ENCODE results near the gene LRP1B. TPM values are rescaled to one million over a fixed set of nuclear protein-coding genes. Genes with fewer than 3 reads are reported as not detected.
"Not testable (repeated sequence)": the region's sequence is repeated elsewhere in the genome, so short reads cannot be mapped to it uniquely, and the experiment has no call there.

The LRP1B gene
- total RNA-seq, 1 donor from 2014 or later, result 0.20 TPM

DNA sequence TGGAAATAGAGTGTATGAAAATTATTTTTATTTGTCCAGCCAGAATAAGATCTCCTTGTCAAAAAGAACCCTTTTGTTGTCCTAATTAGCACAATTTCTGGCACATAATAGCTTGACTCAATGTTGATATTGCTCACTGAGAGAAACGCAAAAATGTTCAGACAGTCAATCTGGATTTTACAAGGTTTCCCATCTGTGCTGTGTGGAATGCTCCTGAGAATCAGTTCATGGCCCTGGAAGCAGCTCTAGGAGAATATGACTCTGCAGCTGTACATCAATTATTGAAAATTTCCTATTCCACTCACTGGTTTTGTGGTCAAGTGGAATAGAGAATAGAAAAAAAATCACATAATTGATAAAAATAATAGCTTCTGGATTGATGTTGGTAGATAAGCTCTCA, 1767.7 kb downstream of the LRP1B start:
- DNase-seq (ENCODE audit: low read depth, low spot score), result no peak

DNA sequence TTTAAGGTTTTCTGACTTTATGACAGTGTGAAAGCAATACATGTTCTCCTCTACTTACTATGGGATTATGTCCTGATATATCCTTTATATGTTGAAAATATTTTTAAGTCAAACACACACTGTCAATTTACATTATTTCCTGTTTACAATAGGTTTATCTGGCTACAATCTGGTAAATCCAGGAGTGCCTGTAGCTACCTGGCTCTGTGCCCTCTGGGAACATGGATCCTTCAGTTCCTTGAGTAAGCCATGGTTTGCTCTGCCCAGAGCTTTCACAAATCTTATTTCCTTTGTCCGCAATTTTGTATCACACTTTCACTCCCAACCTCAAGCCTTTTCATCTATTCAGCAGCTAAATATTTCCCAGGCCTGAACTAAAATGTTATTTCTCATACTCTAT, 1768.5 kb downstream of the LRP1B start:
- no peak for DNase-seq (ENCODE audit: low read depth, low spot score)

DNA sequence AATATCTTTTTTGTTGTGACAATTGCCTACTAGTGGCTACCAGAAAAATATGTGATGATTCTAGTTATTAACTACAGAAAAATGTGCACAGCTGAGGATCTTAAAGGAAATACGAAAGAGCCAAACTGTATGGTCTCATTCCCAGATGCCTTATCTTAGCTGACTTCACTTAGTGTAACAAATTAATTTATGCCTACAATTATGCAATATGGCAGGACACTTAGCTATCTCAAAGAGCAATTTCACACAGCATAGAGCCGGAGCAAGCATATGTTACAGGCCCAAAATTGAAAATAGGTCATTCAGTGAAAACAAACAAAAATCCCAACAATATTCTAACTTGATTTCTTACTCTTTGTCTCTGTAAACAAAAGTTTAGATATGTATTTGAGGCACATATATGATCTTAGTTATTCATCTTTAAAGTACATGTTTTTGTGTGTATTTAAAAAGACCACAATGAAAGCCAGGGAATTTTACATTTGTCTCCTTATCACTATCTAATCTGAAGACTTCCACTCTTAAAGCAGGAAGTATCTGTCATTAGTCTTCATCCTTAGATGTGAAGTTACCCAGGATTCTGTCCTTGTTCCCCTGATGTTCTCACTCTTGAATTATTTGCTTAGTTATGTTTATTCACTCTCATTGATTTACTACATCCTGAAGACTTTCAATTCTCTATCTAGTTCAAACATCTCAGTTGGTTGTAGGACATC, 1771.6 kb downstream of the LRP1B start:
- no peak for DNase-seq (ENCODE audit: low read depth, low spot score)

DNA sequence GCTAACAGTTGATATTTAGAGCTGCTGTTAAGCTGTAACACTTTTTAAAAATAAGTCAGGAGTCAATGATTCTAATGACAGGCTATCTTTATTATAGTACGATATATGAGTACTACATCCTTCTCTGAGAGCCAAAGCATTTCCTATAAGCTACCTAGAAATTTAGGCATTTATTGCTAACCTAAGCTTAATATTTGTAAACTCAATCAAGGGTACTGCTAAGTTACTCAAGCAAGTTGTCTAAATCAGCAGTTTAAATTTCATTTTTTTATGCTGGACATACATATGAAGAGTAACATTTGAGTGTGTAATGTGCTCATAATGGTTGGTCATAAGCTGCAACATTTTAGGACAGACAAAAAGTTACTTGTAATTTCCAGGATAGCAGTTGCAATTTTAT, 1774.1 kb downstream of the LRP1B start:
- no peak for DNase-seq (ENCODE audit: low read depth, low spot score)

DNA sequence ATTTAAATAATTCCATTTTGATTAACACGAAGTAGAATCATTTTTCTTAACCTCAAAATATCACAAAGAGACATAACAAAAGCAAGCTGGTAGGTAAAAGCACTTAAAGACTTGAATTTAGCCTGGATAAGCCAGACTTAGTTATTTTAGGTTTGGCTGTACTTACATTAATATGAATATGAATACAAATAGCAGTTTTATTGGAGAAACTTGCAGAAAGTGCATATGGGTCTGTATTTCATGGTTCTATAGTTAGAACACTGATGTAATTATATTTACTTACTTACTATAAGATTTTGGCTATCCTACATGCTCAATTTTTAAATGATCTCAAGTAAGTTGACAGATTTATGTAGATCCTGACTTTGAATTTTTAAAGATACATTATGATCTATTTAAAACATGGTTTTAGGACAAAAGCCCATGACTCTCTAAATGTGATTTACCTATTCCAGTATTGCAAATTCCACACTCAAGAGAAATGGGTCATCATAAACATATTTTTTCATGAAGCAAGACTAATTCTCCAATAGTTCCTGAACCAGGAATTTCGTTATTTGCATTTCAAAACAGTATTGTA, 1775.2 kb downstream of the LRP1B start:
- no peak for DNase-seq (ENCODE audit: low read depth, low spot score)

DNA sequence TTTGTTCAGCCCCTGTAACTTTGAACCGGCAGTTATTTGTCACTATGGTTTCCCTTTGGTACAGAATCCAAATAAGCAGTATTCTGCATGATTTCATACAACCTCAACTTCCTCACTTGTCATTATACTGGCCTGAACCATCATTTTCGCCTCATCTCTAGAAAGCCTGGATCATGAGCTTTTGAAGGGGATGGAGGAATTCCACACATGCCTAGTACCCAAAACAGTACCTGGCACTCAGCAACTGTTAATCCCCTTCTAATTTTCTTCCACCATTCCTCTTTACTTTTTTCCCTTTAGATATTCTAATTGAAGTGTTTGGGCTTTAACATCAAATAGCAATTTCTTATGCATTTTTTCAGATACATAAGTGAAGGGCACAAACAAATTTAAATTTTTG, 1776.3 kb downstream of the LRP1B start:
- no peak for DNase-seq (ENCODE audit: low read depth, low spot score)

DNA sequence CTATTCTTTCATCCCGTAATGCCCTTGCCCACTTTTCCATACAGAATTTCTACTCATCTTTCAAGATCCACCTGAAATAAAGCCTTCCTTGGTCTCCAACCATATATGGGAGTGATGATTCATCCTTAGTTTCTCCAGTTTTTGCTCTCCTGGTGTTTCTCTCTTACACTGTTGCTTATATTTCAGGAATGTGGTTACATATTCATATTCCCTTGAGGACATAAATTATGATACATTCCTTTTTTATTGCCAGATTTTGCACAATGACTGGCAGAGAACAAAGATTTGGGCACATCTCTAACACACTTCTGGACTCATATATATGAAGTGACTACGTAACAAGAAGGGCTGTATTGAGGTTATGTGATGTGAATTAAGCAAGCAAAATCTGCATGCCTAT, 1777.3 kb downstream of the LRP1B start:
- DNase-seq (ENCODE audit: low read depth, low spot score), result no peak

DNA sequence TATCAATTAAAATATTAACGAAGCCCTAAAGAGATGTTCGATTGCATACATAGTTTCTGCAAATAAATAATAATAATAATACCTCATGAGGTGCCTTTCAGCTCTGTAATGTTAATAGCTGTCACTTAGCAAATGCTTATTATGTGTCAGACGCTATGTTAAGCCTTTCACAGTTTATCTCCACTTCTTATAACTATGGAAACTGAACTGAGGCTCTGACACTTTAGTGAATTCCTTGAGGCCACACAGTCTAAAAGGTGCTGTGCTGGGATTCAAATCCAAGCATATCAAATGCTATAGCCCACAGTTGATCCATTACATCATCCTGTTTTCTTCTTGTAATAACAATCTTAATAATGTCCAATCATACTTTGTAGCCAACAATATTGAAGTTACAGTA, 1779.1 kb downstream of the LRP1B start:
- no peak for DNase-seq (ENCODE audit: low read depth, low spot score)

DNA sequence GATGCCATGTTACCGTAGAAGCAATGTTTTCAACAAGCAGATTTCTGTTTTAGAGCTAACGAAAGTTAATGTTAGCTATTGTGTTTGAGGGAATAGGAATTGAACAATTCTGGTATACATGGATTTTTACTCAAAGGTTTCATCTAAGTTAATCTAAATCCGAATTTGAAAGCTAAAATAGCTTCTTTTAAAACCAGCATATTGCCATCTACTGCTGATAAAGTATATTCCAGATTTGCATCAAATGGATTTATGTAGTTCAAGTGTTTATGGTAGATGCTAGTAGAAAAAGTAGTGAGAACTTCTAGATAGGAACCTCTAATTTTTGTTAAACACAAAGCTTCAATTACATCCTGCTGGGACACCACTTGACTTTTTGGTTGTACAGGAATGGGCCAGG, 1781.1 kb downstream of the LRP1B start:
- DNase-seq (ENCODE audit: low read depth, low spot score), result no peak

DNA sequence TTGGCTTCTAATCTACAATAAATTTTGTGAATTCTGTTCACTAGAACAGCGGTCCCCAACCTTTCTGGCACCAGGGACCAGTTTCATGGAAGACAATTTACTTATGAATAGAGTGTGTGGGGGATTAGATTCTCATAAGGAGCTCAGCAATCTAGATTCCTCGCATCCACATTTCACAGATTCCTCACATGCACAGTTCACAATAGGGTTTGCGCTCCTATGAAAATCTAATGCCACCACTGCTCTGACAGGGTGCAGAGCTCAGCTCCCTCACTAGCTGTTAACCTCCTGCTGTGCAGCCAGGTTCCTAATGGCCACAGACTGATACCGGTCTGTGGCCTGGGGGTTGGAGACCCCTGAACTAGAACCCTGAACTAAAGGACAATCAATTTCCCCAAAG, 1782.0 kb downstream of the LRP1B start:
- no peak for DNase-seq (ENCODE audit: low read depth, low spot score)

DNA sequence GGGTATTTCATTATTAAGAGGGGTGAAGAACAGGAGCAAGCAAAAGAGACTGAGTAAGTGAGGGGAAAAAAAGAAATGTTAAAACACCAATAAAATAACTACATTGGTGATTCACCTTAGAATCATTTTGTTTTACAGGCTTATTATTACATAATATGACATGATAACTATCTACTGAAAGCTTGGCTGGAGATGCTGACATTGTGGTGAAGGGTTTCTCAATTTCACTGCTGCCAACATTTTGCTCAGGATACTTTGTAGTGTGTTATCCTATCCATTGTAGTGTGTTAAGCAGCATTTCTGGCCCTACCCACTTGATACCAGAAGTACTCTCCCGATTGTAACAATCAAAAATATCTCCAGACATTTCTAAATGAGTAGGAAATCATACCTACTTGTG, 1786.0 kb downstream of the LRP1B start:
- DNase-seq (ENCODE audit: low read depth, low spot score), result no peak

DNA sequence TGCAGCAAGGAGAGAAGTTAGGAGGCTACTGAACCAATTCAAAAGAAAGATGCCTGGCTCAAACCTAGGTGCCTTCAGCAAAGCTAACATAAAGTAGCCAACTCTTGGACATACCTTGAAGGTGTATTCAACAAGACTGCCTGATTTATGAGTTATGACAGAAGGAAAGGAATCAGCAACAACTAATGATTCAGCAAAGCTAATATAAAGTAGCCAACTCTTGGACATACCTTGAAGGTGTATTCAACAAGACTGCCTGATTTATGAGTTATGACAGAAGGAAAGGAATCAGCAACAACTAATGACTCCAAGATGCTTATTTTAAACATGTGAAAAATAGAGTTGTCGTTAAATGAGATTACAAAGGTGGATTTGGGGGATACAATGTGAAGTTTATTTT, 1786.5 kb downstream of the LRP1B start:
- DNase-seq (ENCODE audit: low read depth, low spot score), result not testable (repeated sequence)

DNA sequence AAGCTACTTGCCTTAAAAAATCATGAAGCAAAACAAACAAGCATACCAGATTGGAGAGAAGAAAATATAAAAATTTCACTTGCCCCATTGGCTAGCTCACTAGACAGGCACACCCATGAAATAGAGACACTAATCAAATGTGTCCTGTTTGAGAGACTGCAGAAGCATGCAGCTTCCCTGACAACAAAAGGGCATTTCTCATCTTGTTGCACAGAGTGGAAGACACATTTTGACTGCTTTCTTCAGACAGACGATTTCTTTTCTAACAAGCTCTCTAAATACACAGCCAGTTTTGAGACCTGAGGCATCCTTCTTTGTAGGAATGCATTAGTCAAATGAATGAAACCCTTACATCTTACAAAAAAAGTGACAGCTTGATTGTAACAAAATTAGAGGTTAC, 1792.0 kb downstream of the LRP1B start:
- no peak for DNase-seq (ENCODE audit: low read depth, low spot score)

DNA sequence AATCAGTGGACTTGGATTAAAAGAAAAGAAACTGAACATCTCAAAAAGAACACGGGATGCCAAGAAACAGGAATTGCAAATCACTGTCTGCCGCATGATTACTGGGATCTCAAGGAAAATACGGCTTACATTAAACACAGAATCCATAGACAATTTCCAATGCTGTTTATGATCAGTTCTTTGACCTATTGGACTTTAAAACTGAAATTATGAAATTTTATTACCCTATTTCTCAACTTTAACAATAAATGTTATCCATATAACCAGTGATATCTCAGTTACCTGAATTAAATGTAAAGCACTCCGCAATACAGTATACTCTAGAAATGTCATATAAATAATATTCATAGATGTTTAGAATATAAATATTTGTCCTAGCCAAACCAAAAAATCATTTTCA, 1793.8 kb downstream of the LRP1B start:
- DNase-seq (ENCODE audit: low read depth, low spot score), result no peak

DNA sequence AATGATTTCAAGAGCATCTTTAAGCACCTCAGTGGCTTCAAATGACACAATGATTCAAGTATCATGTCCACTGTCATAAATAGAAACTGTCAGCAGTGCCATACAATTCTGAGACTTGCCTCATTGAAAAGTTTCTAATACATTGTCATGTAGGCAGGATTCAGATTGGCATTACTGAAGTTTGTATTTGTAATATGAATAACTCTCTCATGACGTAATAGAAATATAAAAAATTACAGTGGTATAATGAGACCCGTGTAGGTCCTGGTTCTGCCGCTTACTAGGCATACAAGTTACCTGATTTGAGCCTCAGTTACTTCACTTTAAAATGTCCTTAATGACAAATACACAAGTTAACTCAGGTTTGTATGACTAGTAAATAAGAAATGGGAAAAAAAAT, 1814.5 kb downstream of the LRP1B start:
- DNase-seq (ENCODE audit: low read depth, low spot score), result no peak

DNA sequence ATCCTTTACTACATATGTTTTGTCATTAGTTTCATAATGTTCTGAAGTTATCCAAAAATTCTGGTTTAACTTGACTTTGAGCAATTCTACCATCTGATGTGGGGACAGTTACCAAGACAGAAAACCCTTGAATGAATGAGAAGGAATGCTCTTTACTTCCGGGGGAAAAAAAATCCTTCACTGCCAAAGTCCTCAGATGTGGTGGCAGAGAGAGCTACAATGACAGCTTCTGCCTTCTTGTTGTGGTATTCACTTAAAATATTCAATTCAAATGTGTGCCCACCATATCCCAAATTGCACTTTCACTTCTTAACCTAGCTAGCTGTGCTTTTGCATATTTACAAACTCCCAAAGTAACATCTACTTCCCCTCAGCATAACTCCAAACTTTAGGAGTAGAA, 1818.9 kb downstream of the LRP1B start:
- no peak for DNase-seq (ENCODE audit: low read depth, low spot score)

DNA sequence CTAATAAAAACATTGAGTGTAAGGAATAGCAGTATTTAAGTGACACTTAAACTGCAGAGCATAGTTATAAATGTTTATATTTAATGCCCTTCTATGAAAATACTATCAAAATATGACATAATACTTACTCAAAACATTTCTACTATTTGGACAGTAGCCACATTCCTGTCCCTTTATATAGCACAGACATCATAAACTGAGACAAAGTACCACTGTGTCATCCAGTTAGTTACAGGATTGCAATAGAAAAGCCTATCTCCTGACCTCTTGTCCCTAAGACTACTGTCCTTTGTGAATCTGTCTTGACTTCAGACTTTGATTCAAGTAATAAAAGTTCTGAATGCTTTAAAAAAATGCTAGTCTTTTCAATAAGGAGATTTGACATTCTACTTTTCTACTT, 1822.1 kb downstream of the LRP1B start:
- no peak for DNase-seq (ENCODE audit: low read depth, low spot score)

DNA sequence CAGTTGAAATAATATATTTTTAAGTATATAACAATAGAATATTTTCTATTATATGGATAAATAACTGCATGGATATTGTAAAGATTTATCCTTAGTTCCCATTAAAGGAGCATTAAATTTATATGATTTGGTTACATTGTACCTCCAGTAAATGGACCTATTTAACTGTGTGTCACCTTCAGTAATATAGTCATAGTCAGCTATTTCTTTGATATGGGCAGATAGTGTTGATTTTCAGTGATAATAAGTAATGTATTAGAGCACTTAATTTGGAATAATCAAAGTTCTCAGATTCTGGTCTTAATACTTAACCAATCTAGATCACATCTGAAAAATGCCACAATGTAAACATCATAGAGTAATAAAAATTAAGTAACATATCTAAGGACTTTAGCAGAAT, 1823.3 kb downstream of the LRP1B start:
- DNase-seq (ENCODE audit: low read depth, low spot score), result no peak

DNA sequence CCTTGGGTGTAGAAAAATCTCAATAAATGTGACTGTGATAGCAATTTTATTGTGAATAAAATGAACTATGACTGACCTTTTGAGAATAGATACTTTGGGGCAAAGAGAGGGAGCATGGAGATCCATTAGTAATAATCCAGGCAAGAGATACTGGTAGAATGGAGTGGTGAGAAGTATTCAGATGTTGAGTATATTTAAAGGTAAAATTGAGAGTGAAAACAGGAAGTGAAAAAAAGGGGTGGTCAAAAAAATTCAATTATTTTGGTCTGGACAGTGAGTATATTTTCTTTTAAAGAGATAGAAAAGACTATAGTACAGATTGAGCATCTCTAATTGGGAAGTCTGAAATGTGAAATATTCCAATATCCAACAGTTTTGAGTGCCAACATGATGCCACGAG, 1835.0 kb downstream of the LRP1B start:
- no peak for DNase-seq (ENCODE audit: low read depth, low spot score)

DNA sequence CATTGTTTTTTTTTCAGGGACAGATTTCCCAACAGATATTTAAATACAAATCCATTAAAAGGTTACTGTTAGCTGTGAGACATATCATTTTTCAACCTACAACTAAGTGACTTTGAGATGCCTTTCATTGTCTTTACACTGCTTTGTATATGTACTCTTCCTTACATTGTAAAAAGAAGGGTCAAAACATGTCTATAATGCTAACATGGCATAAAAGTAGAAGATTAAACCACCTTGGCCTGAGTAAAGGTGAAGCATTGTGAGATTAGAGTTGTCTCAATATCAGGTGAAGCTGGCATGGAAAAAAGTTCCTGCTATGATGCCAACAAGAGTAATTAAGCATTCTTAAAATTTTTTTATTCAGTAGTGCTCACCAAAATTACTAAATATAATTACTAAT, 1842.1 kb downstream of the LRP1B start:
- DNase-seq (ENCODE audit: low read depth, low spot score), result no peak

DNA sequence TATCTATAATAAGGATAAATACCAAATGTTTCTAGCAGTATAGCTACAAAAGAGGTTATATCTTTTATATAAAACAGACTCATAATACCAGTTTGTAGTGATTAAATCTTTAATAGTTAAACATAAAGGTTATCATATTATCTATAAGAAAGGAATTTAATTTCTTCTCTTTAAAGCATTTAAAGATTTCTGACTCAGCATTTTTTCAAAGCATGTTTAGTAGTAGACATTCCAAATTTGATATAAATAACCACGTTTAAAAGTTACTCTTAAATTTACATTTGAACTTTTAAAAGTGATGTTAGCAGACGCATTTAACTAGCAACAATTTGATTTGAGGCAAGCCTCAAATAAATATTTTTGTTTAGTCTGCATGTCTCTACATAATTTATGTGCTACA, 1842.6 kb downstream of the LRP1B start:
- DNase-seq (ENCODE audit: low read depth, low spot score), result no peak

DNA sequence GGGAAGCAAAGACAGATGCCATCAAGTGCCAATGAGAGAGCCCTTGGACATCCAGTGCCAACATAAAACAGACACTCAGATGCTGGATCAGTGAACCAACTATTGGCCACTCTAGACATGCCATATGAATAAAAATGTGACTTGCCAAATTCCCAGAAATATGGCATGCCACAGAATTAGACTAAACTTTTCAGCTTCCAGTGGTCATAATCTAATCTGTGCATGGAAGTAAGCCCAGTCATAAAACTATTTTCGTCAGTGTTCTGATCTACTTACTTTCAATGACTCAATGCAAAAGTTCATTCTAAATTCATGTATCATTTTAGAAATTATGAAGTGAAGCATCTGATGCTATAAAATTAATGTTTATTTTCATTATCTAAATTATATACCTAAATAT, 1844.4 kb downstream of the LRP1B start:
- no peak for DNase-seq (ENCODE audit: low read depth, low spot score)

DNA sequence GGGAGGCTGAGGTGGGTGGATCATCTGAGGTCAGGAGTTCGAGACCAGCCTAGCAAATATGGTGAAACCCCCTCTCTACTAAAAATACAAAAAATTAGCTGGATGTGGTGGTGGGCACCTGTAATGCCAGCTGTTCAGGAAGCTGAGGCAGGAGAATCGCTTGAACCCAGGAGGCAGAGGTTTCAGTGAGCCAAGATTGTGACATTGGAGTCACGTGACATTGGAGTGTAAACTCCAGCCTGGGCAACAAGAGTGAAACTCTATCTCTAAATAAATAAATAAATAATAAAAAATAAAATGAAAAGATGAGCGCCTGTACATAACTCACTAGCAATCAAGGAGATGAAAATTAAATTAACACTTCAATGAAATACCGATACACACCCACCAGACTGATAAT, 1853.5 kb downstream of the LRP1B start:
- not testable (repeated sequence) for DNase-seq (ENCODE audit: low read depth, low spot score)

DNA sequence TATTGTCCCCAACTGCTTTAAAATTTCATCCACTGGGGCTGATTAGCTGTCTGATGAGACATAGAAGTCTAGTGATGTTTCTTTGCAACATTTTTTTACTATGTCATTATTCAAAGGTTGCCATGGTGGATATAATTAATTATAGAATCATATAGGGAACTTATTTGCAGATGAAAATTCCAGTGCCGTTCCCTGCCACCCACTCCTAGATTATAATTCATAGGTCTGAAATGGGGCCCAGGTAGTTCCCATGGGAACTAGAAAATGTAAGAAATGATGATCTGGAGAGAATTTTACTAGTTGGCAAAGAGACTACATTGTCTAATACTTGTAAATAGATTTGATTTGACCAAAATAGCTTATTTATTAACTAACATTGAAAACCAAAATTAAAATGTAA, 1854.2 kb downstream of the LRP1B start:
- no peak for DNase-seq (ENCODE audit: low read depth, low spot score)
